Measurements from ENCODE around the gene SYTL2. TPM values are rescaled to one million over a fixed set of nuclear protein-coding genes. Genes with fewer than 3 reads are reported as not detected.

The SYTL2 gene
- total RNA-seq, 4 donors from 2014 or later = 14.3 to 27.7 (median 20.9) TPM

- TF ChIP-seq CTCF (IDR thresholded peaks at IDR 0.05; ENCODE audit: low read depth) = no peak
Measured at GRCh38 chr11:85774256-85775101, 36.5 kb downstream of the SYTL2 start.

- TF ChIP-seq CTCF (IDR thresholded peaks at IDR 0.05; ENCODE audit: low read depth) = no peak
Measured at GRCh38 chr11:85772695-85773094, 38.2 kb downstream of the SYTL2 start.

GRCh38 chr11:85771568-85771967, 39.4 kb downstream of the SYTL2 start:
- no peak for TF ChIP-seq CTCF (IDR thresholded peaks at IDR 0.05; ENCODE audit: low read depth)

- TF ChIP-seq CTCF (IDR thresholded peaks at IDR 0.05; ENCODE audit: low read depth) = no peak
Measured at GRCh38 chr11:85769771-85770170, 41.2 kb downstream of the SYTL2 start.

GRCh38 chr11:85768473-85769146, 42.3 kb downstream of the SYTL2 start:
- no peak for TF ChIP-seq CTCF (IDR thresholded peaks at IDR 0.05; ENCODE audit: low read depth)

- TF ChIP-seq CTCF (IDR thresholded peaks at IDR 0.05; ENCODE audit: low read depth) = no peak
Measured at GRCh38 chr11:85767246-85767945, 43.5 kb downstream of the SYTL2 start.

GRCh38 chr11:85766721-85767161, 44.2 kb downstream of the SYTL2 start:
- no peak for TF ChIP-seq CTCF (IDR thresholded peaks at IDR 0.05; ENCODE audit: low read depth)

Measured in subcutaneous adipose tissue (tissue), 4 donors.